ENCODE measurements around the gene WWC1.

DNA sequence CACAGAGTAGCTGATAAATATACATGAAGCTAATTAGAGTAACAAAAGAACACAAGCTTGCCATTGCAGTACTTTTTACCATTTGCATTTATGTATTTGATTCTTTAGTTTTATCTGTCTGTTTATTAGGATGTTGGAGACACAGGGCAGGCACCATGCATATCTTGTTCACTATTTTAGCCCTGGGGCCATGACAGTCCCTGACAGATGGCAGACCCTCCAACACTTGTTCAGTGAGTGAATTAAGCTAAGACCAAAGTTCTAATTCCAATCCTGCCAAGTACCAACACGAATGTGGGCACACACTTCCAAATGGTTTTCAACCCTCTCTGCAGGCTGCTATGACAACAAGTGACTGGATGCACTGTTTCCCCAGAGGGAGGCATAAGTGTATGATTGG is 182.9 kb downstream of the WWC1 start:
- TF ChIP-seq EZH2 (IDR thresholded peaks at IDR 0.05) (no peak), POLR2AphosphoS5 (IDR thresholded peaks at IDR 0.05; ENCODE audit: low read depth, low read length) (no peak), POLR2A (IDR thresholded peaks at IDR 0.05; ENCODE audit: borderline replicate concordance, extremely low read depth, insufficient read depth, insufficient read length) (no peak), MAX (IDR thresholded peaks at IDR 0.05) (no peak), EZH2phosphoT487 (IDR thresholded peaks at IDR 0.05; ENCODE audit: borderline replicate concordance) (no peak), ZBTB33 (IDR thresholded peaks at IDR 0.05; ENCODE audit: extremely low read depth, insufficient replicate concordance, low read length) (no peak), SIN3A (IDR thresholded peaks at IDR 0.05; ENCODE audit: low read depth) (no peak)
- TF ChIP-seq, protein P1, sequence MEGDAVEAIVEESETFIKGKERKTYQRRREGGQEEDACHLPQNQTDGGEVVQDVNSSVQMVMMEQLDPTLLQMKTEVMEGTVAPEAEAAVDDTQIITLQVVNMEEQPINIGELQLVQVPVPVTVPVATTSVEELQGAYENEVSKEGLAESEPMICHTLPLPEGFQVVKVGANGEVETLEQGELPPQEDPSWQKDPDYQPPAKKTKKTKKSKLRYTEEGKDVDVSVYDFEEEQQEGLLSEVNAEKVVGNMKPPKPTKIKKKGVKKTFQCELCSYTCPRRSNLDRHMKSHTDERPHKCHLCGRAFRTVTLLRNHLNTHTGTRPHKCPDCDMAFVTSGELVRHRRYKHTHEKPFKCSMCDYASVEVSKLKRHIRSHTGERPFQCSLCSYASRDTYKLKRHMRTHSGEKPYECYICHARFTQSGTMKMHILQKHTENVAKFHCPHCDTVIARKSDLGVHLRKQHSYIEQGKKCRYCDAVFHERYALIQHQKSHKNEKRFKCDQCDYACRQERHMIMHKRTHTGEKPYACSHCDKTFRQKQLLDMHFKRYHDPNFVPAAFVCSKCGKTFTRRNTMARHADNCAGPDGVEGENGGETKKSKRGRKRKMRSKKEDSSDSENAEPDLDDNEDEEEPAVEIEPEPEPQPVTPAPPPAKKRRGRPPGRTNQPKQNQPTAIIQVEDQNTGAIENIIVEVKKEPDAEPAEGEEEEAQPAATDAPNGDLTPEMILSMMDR (IDR thresholded peaks at IDR 0.05 in 2 of 3, conservative IDR thresholded peaks at IDR 0.05 in 1 of 3; ENCODE audit: borderline replicate concordance in 1 of 3, insufficient read depth in 1 of 3, low read depth in 2 of 3, low read length in 2 of 3), result no peak
